Measurements from ENCODE around the gene PEX5L. TPM values are rescaled to one million over a fixed set of nuclear protein-coding genes. Genes with fewer than 3 reads are reported as not detected.

Gene PEX5L
- total RNA-seq, 3 donors from 2014 or later = 0.12 to 0.78 (median 0.25) TPM

GRCh38 chr3:179826247-179826637 is 210.5 kb downstream of the PEX5L start:
- no peak overlapping the region for H3K4me3 ChIP-seq
- no peak for ATAC-seq

GRCh38 chr3:179825527-179826246 is 211.1 kb downstream of the PEX5L start:
- Histone ChIP-seq H3K36me3 (ENCODE audit: low read depth) (no peaks in the 10 kb centered on the region), H3K4me1 (ENCODE audit: low read depth) (no peaks in the 10 kb centered on the region), H3K9me3 (no peaks in the 10 kb centered on the region), H3K4me3 (no peak overlapping the region)
- TF ChIP-seq CTCF (IDR thresholded peaks at IDR 0.05) = no peak
- intact Hi-C loops (cut with DNase I, micrococcal nuclease) = no loop called here
- no peak for ATAC-seq
- no peak for DNase-seq

More at GRCh38 chr3:179826247-179826637, 210.5 kb downstream of the PEX5L start:
- H3K4me1 ChIP-seq (ENCODE audit: low read depth) = no peaks in the 10 kb centered on the region
- no peak for DNase-seq
- no peak for TF ChIP-seq CTCF (IDR thresholded peaks at IDR 0.05)
- no peaks in the 10 kb centered on the region for H3K36me3 ChIP-seq (ENCODE audit: low read depth)
- intact Hi-C loops (cut with DNase I, micrococcal nuclease) = no loop called here
- no peaks in the 10 kb centered on the region for H3K9me3 ChIP-seq

GRCh38 chr3:179822296-179822695 is 214.4 kb downstream of the PEX5L start:
- DNase-seq (no peak), ATAC-seq (no peak)
- intact Hi-C loops (cut with DNase I, micrococcal nuclease) = no loop called here
- no peaks in the 10 kb centered on the region for H3K9me3 ChIP-seq
- TF ChIP-seq CTCF (IDR thresholded peaks at IDR 0.05) = no peak
- H3K36me3 ChIP-seq (ENCODE audit: low read depth) = no peaks in the 10 kb centered on the region
- H3K4me1 ChIP-seq (ENCODE audit: low read depth) = no peaks in the 10 kb centered on the region
- no peak overlapping the region for H3K4me3 ChIP-seq

- DNase-seq = no peak
- no peaks in the 10 kb centered on the region for H3K36me3 ChIP-seq (ENCODE audit: low read depth)
- no peak overlapping the region for H3K4me3 ChIP-seq
- TF ChIP-seq CTCF (IDR thresholded peaks at IDR 0.05) = no peak
- no peaks in the 10 kb centered on the region for H3K4me1 ChIP-seq (ENCODE audit: low read depth)
- no peak for ATAC-seq
- H3K9me3 ChIP-seq = no peaks in the 10 kb centered on the region
- intact Hi-C loops (cut with DNase I, micrococcal nuclease) = no loop called here
Measured at GRCh38 chr3:179819379-179819778, 217.4 kb downstream of the PEX5L start.

GRCh38 chr3:179812096-179812382 is 224.7 kb downstream of the PEX5L start:
- Histone ChIP-seq H3K9me3 (no peaks in the 10 kb centered on the region), H3K4me3 (no peak overlapping the region), H3K36me3 (ENCODE audit: low read depth) (no peaks in the 10 kb centered on the region), H3K4me1 (ENCODE audit: low read depth) (no peaks in the 10 kb centered on the region)
- intact Hi-C loops (cut with DNase I, micrococcal nuclease) = no loop called here
- ATAC-seq = no peak
- no peak for TF ChIP-seq CTCF (IDR thresholded peaks at IDR 0.05)
- no peak for DNase-seq

Data from mucosa of descending colon (tissue), 3 donors.